ENCODE results near the gene IARS1.

The IARS1 gene

DNA sequence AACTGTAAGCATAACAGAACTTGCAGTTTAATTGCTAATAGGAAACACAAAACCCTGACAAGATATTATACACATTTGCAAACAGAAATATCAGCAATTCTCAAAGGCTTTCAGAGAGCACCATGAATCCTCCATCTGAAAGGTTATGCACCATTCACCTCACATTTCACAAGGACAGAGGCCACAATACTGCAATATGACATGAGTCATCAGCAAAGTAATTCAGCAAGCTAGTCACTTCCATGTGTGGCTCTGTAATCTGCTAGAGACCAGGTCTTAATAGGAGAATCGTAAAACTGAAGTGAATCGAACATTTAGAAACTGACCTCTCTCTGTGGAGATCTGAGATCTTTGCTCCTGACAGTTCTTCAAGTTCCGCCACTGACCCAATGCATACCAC is 28.3 kb downstream of the IARS1 start:
- DNase-seq (ENCODE audit: low spot score), result no peak
- TF ChIP-seq, protein P1, sequence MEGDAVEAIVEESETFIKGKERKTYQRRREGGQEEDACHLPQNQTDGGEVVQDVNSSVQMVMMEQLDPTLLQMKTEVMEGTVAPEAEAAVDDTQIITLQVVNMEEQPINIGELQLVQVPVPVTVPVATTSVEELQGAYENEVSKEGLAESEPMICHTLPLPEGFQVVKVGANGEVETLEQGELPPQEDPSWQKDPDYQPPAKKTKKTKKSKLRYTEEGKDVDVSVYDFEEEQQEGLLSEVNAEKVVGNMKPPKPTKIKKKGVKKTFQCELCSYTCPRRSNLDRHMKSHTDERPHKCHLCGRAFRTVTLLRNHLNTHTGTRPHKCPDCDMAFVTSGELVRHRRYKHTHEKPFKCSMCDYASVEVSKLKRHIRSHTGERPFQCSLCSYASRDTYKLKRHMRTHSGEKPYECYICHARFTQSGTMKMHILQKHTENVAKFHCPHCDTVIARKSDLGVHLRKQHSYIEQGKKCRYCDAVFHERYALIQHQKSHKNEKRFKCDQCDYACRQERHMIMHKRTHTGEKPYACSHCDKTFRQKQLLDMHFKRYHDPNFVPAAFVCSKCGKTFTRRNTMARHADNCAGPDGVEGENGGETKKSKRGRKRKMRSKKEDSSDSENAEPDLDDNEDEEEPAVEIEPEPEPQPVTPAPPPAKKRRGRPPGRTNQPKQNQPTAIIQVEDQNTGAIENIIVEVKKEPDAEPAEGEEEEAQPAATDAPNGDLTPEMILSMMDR (IDR thresholded peaks at IDR 0.05; ENCODE audit: extremely low read depth, missing control alignments), result no peak

DNA sequence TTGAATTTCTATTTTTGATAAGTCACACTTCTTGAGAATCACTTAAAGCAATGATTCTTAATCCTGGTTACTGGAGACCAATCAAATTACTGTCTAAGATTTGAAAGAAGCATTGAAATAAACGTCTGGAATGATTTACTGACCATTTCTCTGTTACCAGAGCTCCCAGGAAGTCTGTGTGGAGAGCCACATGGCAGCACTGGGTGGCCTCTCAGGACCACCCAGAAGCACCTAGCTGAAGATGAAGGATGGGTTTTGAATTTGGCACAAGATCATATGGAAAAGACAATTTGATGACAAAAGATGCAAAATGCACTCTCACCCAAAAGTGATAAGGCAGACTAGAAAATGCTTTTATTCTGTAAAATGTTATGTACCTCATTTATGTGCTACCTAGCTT is 30.4 kb downstream of the IARS1 start:
- TF ChIP-seq, protein P1 (IDR thresholded peaks at IDR 0.05; ENCODE audit: extremely low read depth, missing control alignments), result no peak
- DNase-seq (ENCODE audit: low spot score), result no peak

DNA sequence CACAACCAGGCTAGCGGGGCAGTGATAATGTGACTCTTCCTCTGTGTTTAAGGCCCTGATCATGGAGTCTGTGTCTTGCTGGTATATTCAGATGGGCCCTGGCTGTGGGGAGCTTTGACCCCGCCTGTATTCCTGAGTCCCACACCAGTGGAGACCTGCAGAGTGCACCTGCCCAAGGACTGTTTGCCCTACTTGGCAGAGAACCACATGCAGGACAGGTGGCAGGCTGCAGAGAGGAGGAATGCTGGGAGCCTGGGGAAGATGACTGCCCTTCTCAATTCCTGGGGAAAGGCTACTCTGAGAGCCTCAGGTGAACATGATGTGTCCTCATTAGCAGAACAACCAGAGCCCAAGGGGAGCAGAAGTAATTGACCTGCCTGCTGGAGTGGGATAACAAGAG is 36.2 kb downstream of the IARS1 start:
- TF ChIP-seq, protein P1 (IDR thresholded peaks at IDR 0.05; ENCODE audit: extremely low read depth, missing control alignments), result no peak
- no peak for DNase-seq (ENCODE audit: low spot score)

DNA sequence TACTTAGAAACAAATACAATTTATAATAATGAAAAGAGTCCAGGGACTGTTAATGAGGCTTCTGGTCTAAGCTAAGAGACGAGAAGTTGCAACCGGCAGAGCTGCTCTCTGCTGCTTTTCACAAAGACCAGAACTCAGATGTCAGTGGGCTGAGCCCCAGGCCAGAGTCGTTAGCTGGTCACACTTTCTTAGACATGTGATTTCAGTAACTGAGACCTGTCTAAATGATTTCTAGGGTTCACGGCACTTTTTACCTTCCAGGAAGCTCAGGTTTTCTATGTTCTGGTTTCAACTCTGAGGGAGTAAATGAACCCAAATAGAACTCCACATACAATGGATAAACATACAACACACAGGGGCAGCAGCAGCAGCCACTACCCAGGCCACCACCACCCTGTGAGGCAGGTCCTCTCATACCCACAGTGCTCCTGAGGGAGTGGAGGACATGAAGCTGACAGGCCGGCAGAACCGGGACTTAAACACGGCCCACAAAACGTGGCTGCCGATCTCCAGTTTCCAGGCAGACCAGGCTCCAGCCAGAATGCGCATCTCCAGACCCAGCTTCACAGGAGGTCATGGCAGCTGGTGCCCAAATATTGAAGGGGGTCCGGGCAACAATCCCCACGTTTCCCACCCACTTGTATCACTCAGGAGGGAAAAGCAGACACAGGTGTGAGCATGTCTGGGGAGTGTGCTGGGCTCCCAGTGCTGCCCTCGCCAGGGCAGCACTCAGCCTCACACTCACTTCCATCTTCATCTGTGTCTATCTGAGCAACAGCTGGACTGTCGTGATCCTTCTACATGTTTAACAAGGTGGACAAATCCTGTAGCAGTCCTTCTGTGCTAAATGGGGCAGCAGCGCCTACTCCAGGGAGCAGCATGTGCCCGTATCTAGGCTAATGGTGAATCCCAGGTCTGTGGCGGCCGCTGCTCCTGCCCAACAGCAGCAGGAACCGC is 38.8 kb downstream of the IARS1 start:
- DNase-seq (ENCODE audit: low spot score), result no peak
- TF ChIP-seq, protein P1 (IDR thresholded peaks at IDR 0.05; ENCODE audit: extremely low read depth, missing control alignments), result no peak

DNA sequence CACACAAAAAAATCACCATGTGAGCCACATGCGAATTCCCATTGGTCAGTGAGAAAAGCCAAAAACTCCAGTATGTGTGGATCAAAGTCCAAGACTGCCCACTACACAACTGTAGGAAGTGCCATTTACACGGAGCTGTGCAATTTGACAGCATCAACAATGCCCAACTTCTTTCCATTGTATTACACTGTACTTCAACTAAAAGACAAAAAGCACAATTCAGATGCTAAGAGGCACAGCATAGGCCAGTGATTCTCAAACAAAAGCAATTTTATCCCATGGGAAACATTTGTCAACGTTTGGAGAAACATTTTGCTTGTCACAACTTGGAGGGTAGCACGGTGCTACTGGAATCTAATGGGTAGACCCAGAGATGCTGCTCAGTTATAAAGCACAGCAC is 39.8 kb downstream of the IARS1 start:
- DNase-seq (ENCODE audit: low spot score), result no peak
- TF ChIP-seq, protein P1 (IDR thresholded peaks at IDR 0.05; ENCODE audit: extremely low read depth, missing control alignments), result no peak

DNA sequence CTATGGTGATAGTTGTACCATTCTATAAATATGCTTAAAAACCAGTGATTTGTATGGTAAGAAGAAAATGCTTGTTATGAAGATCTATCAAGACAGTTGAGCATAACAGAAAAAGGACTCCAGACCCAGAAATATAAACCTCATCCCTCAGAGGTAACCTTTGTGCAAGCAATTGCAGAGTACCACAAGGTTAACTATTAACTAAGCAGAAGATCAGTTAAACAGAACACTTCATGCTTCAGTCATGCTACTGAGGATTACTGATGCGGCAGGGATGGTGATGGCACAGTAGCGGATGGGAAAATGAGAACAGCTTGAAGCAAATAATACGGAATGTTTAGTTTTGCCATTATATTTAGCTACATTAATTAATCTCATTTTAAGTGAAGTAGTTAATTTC is 45.5 kb downstream of the IARS1 start:
- TF ChIP-seq, protein P1 (IDR thresholded peaks at IDR 0.05; ENCODE audit: extremely low read depth, missing control alignments), result no peak
- DNase-seq (ENCODE audit: low spot score), result no peak

DNA sequence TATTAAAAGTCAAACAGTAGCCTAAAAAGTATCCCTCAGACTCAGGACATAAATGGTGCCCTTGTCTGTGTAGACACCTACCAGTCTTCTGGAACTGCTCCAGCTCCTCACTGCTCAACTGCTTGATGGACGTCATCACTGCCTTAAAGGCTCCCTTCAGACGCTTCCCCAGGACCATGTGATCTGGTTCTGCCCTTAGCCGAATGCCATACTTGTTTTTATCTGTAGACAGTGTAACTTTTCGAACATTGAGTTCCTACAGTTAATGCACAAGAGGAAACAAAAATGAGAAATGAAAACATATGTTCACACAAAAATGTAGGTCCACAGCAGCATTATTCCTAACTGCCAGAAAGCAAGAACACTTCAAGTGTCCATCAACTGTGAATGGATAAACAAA is 46.2 kb downstream of the IARS1 start:
- DNase-seq (ENCODE audit: low spot score), result no peak
- TF ChIP-seq, protein P1 (IDR thresholded peaks at IDR 0.05; ENCODE audit: extremely low read depth, missing control alignments), result no peak

Data from GM20000 (cell line).